ENCODE results near the gene CLN6. TPM values are rescaled to one million over a fixed set of nuclear protein-coding genes. Genes with fewer than 3 reads are reported as not detected.

CLN6 gene
- total RNA-seq, 1 experiment from 2014 or later, result 71.9 TPM

DNA sequence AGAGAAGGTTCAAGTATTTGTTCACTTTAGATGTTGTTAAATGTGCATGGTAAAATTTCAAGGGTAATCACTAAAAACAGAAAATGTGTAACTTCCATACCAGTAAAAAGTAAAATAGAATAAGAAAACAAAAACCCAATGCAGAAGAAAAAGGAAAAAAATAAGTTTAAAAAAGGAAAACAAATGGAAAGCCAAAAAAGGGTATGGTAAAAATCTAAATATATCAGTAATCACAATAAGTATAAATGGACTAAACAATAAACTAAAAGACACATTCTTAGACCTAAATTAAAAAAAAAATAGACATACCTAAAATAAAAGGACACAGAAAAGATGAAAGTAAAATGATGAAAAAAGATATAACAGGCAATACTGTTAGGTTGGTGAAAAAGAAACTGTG is 9.5 kb upstream of the CLN6 start:
- Histone ChIP-seq H2BK20ac (ENCODE audit: low read depth, low read length, poor library complexity, severe bottlenecking) (no peak overlapping the region), H2AK5ac (ENCODE audit: insufficient read length, low read length) (no peak overlapping the region), H3K79me2 (ENCODE audit: insufficient read depth, low read length) (no peaks in the 10 kb centered on the region), H3K18ac (ENCODE audit: insufficient read length, low read depth, low read length) (no peak overlapping the region), H3K4ac (ENCODE audit: low read depth, low read length) (no peak overlapping the region), H3K9ac (ENCODE audit: extremely low read depth, insufficient read length, low read length) (no peak overlapping the region), H2BK15ac (ENCODE audit: low read depth, low read length) (no peak overlapping the region), H3K9me3 (ENCODE audit: control insufficient read depth, low read depth, low read length) (no peaks in the 10 kb centered on the region), H2BK120ac (ENCODE audit: low read depth, low read length, poor library complexity, severe bottlenecking) (no peak overlapping the region), H3K4me2 (ENCODE audit: insufficient read depth, insufficient read length, low read length) (no peak overlapping the region), H4K5ac (ENCODE audit: insufficient read length, low read depth, low read length) (no peak overlapping the region), H4K20me1 (ENCODE audit: control insufficient read depth, insufficient read depth, insufficient read length) (no peaks in the 10 kb centered on the region), H4K8ac (replicated peaks; ENCODE audit: insufficient read length, low read depth, low read length) (no peak overlapping the region), H3K27ac (ENCODE audit: insufficient read length, low read depth, low read length) (no peak overlapping the region), H2AFZ (ENCODE audit: low read length) (no peak overlapping the region), H3K27me3 (ENCODE audit: insufficient read depth, low read length) (no peaks in the 10 kb centered on the region), H3K23me2 (ENCODE audit: insufficient read length, low read depth, low read length, poor library complexity, severe bottlenecking) (no peaks in the 10 kb centered on the region), H3K79me1 (ENCODE audit: insufficient read depth, low read depth, low read length, poor library complexity, severe bottlenecking) (no peaks in the 10 kb centered on the region), H3K56ac (ENCODE audit: insufficient read length, low read depth, low read length) (no peak overlapping the region), H4K91ac (ENCODE audit: insufficient read length, low read depth, low read length) (no peak overlapping the region), H3K4me1 (ENCODE audit: insufficient read depth, low read length) (no peaks in the 10 kb centered on the region; the same call in 1 of the 2 replicates), H3K14ac (ENCODE audit: insufficient read depth, low read length) (no peak overlapping the region), H3K23ac (ENCODE audit: insufficient read length, low read depth, low read length) (no peak overlapping the region), H2BK5ac (ENCODE audit: insufficient read length, low read length) (no peak overlapping the region), H2BK12ac (ENCODE audit: insufficient read length, low read depth, low read length) (no peak overlapping the region), H3T11ph (ENCODE audit: low read length) (no peak overlapping the region)
- H3K4me1 Mint-ChIP-seq, result peaks cover 10 to 15% of the 10 kb centered on the region in 2 experiments
- no peak overlapping the region for H3K4me3 Mint-ChIP-seq
- peaks cover under 1 to 2% (median under 1%) of the 10 kb centered on the region in 3 experiments; a peak in 3 of 7 replicates for H3K36me3 Mint-ChIP-seq (ENCODE audit: insufficient read depth in 1 of 3, low read depth in 3 of 3)
- TF ChIP-seq CTCF (conservative IDR thresholded peaks at IDR 0.05), result no peak
- no peak for DNase-seq
- peaks cover 3% of the 10 kb centered on the region; the same call in 1 of the 2 replicates for H3K27me3 Mint-ChIP-seq (ENCODE audit: low read depth)
- H3K27ac Mint-ChIP-seq, result no peak overlapping the region
- H3K9me3 Mint-ChIP-seq, result peaks cover 3 to 7% of the 10 kb centered on the region in 2 experiments; a peak in 4 of 5 replicates

Measured in H9 (cell line).